Measurements from ENCODE around the gene PSMD1.

PSMD1 gene

GRCh38 chr2:231034291-231034882 is 22.3 kb upstream of the PSMD1 start:
- no peak for DNase-seq (ENCODE audit: extremely low read depth in 1 of 2, low read depth in 1 of 2)

GRCh38 chr2:231036131-231036530 is 20.5 kb upstream of the PSMD1 start:
- DNase-seq (ENCODE audit: extremely low read depth in 1 of 2, low read depth in 1 of 2), result no peak

GRCh38 chr2:231036578-231037106 is 20.0 kb upstream of the PSMD1 start:
- DNase-seq (ENCODE audit: extremely low read depth in 1 of 2, low read depth in 1 of 2), result no peak

- DNase-seq (ENCODE audit: extremely low read depth in 1 of 2, low read depth in 1 of 2), result no peak
Observed at GRCh38 chr2:231037202-231037730, 19.4 kb upstream of the PSMD1 start, which contains the start of gene C2orf72. Gene C2orf72 (plus strand): TSS chr2:231037523. CDS start chr2:231037566, 43 bp downstream.

GRCh38 chr2:231037731-231038482 is 18.8 kb upstream of the PSMD1 start:
- DNase-seq (ENCODE audit: extremely low read depth in 1 of 2, low read depth in 1 of 2), result no peak

- DNase-seq (ENCODE audit: extremely low read depth in 1 of 2, low read depth in 1 of 2), result no peak
Observed at GRCh38 chr2:231038483-231039293, 18.0 kb upstream of the PSMD1 start.

- no peak for DNase-seq (ENCODE audit: extremely low read depth in 1 of 2, low read depth in 1 of 2)
Observed at GRCh38 chr2:231039294-231039664, 17.4 kb upstream of the PSMD1 start.

- DNase-seq (ENCODE audit: extremely low read depth in 1 of 2, low read depth in 1 of 2), result no peak
Observed at GRCh38 chr2:231039821-231040364, 16.8 kb upstream of the PSMD1 start.

GRCh38 chr2:231041061-231041689 is 15.5 kb upstream of the PSMD1 start:
- no peak for DNase-seq (ENCODE audit: extremely low read depth in 1 of 2, low read depth in 1 of 2)

- no peak for DNase-seq (ENCODE audit: extremely low read depth in 1 of 2, low read depth in 1 of 2)
Observed at GRCh38 chr2:231043796-231044195, 12.9 kb upstream of the PSMD1 start.

GRCh38 chr2:231046916-231047273 is 9.8 kb upstream of the PSMD1 start:
- DNase-seq (ENCODE audit: extremely low read depth in 1 of 2, low read depth in 1 of 2), result no peak

- DNase-seq (ENCODE audit: extremely low read depth in 1 of 2, low read depth in 1 of 2), result no peak
Observed at GRCh38 chr2:231047274-231047922, 9.3 kb upstream of the PSMD1 start.

- DNase-seq (ENCODE audit: extremely low read depth in 1 of 2, low read depth in 1 of 2), result no peak
Observed at GRCh38 chr2:231047923-231048915, 8.4 kb upstream of the PSMD1 start.

- DNase-seq (ENCODE audit: extremely low read depth in 1 of 2, low read depth in 1 of 2), result no peak
Observed at GRCh38 chr2:231049286-231050017, 7.2 kb upstream of the PSMD1 start.

GRCh38 chr2:231050018-231050901 is 6.4 kb upstream of the PSMD1 start:
- DNase-seq (ENCODE audit: extremely low read depth in 1 of 2, low read depth in 1 of 2), result no peak

- DNase-seq (ENCODE audit: extremely low read depth in 1 of 2, low read depth in 1 of 2), result no peak
Observed at GRCh38 chr2:231051116-231051515, 5.6 kb upstream of the PSMD1 start.

Data from stimulated activated CD8-positive, alpha-beta memory T cell treated with anti-CD3 and anti-CD28 coated beads, Interleukin-7, amount 100 ng/mL, for 48 hours (primary cell).